Stimulated activated CD8-positive, alpha-beta memory T cell treated with anti-CD3 and anti-CD28 coated beads, Interleukin-7, amount 100 ng/mL, for 4 hours (primary cell): ENCODE data around the gene VPS13D.

Experiments
- DNase-seq, 2 donors: peaks; one replicate each; pipeline ENCODE4 v3.0.0-alpha.2; 2020; ENCODE audit warnings: low read depth in 2 of 2

VPS13D gene

DNA sequence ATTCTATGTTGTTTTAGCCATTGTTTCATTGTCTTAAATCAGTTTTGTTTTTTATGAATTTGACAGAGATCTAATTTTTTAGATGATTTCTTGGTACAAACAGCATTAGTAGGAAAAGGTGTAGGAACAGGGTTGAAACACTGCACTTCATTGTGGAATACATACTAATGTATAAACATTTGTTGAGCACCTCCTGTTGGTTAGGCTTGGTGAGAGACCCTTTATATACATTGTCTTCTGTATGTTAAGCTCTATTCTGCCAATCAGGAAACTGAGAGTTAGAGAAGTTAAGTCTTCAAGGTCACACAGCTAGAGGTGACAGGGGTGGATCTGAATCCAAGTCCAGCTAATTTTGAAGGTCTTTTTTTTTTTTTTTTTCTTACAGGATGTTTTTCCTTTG, 192.7 kb downstream of the VPS13D start:
- no peak for DNase-seq

DNA sequence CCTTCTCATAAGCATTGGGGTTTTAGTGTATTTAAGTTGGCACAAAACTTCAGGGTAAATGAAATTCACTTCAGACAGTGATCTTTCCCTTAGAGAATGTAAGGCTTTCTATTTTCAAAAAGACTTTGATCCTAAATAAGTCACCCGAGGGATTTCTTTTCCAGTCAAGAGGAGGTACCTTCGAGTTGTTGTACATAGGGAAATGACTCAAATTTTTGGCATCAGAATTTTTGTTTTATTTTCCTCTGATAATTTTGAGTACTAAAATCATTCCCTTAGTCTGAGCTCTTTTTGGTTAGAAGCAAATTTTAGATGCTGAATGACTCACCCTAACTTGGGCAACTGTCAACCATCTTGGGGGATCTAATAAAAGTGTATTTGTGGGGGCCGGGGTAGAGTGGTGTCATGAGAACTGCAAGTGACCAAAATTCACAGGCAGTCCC, 194.3 kb downstream of the VPS13D start:
- no peak for DNase-seq

DNA sequence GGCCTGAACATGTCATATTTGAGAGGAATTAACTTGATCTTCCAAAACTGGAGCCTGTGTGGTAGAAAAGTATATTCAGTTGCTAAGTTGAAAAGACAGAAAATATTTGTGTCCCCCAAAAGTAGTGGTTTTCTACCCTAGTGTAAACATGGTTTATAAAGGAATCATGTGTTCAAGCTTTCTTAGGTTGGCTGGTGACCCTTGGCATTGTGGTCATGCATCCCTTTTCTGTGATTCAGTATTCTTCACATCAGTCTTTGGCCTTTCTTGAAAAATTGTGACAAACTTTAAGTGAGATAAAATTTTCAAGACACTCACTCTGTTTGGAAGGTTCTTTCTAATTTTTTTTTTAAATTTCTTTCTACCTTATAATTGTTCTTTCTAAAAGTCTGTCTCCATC, 195.0 kb downstream of the VPS13D start:
- DNase-seq, result no peak

DNA sequence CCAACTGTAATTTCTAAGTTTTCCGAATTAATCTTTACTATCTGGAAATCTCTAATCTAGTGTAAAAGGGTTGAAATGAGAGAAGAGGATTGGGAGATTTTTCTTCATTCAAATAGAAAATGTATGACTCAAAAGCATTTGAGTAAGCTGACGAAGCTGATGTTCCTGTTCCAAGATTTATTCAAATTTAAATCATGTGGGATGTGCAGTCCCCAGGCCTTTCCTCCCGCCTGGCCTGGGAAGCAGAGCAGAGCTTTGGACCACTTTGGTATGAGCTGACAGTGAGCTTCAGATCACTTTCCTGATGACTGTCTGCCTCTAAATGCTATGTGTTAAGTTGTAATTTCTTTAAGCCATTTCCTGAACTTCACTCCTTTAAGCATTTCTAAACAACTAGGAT, 196.2 kb downstream of the VPS13D start:
- no peak for DNase-seq

DNA sequence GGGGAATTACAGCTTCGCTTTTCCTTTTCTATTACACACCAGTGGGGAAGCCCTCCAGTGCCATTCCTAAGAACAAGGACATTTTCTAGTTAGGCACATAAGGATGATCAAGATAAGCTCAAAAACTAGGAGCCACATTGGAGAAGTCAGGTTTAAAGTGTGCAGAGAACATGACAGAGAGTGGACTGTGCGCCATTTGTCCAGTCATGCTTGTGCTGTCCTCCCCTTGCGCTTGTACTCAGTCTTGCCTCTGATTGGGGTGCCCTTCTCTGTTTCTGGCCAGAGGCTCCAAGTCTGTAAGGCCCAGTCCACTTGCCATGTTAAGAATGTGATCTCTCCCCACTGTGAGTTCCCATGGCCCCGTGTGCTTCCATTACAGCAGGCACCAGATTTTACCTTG, 198.5 kb downstream of the VPS13D start:
- DNase-seq, result no peak

DNA sequence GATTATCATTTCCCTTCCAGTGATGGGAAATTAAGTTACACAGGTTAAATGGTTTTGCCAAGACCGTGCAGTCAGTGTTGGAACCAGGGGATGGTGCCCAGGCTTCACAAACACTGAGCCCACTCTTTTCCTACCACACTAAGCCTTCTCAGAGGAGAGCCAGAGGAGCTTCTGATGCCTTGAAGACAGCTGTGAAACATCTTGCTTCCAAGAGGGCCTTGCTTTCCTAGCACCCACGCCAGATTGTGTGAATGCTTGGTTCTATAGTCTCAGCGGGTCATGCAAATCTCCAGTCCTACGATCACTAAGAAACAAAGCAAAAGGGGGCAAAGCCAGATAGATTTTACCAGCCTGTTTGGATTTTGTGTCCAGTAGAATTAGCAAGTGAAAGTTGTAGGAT, 200.7 kb downstream of the VPS13D start:
- no peak for DNase-seq

DNA sequence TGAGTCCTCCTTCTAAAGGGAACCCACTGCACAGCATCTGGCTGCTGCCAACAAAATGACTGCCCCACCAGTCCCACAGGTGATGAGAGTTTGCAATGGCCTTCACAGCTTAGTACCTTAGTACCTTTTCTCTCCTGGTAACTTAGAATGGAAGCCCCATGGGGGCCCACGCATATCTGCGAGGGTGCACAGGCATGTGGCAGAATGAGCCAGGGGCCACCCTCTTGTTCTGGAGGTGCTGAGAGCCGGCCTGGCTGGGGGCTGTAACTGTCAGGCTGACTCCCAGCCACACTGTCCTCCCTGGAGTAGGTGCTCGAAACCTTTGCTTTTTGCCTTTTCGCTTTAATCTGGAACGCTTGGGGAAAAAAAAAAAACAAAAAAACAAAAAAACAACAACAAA, 203.1 kb downstream of the VPS13D start:
- no peak for DNase-seq

DNA sequence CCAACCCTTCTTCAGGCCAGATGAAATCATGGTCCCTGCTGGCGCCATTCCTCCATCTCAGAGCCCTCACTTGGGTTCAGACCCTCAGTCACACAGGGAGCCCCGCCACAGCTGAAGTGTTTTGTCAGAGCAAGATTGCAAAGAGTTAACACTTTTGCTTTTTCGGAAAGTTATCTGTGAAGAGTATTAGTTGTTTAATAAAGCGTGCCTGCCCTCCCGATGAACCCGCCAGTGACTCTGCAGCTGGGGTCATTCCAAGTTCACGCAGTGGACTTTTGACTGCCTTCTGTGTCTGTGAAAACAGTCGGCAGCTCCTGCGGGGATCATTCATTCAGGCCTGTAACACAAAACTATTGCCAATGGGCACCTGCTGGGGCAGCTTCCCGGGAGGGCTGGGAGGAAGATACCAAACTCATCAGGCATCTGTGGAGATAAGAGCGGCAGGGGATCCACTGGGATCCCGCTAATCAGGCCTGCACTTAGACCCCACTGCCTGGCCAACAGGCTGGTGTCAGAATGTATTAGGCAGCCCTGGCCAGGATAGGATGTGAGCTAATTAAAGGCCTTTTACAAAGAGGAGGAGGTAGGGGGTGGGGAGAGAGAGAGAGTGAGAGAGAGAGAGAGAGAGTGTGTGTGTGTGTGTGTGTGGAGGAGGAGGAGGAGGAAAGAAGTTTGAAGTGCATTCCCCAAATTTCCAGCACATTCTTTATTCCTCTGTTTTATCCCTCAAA, 203.7 kb downstream of the VPS13D start:
- DNase-seq, result no peak

DNA sequence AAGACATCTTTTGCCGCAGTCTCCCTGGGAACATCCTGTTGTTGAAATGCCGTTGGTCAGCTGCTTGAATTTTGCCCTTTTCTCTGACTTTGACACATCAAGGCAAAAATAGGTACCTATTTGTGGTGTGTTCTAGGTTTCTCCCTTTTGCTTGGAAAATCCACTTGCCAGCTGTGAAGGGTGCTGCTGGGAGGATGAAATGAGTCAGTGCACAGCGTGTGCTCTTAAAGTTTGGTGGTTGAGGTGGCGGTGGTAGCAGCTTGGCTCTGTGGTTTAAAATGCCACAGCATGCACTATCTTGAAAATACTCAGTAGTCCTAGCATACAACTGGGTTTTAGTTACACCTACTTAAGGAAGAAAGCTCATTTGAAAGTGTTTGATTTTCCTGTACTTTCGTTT, 204.3 kb downstream of the VPS13D start:
- peak; percentile 64 to 65 for DNase-seq

DNA sequence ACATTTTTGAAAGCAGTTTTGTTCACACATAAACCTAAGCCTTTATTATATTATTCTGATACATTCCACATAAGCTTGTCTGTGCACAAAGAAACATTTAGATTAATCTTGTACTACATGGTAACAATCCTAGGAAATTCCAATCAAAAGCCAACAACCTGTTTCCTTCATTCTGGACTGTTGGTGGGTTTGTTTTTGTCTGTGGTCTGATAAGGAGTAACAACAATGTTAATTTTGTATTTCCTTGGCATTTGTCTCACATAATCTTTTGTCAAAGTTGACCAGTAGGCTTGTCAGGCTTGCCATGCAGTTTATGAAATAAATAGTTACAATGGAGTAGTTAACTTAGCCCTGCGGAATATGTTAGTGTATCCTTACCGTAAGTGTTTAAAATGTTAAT, 204.9 kb downstream of the VPS13D start:
- DNase-seq, result no peak

DNA sequence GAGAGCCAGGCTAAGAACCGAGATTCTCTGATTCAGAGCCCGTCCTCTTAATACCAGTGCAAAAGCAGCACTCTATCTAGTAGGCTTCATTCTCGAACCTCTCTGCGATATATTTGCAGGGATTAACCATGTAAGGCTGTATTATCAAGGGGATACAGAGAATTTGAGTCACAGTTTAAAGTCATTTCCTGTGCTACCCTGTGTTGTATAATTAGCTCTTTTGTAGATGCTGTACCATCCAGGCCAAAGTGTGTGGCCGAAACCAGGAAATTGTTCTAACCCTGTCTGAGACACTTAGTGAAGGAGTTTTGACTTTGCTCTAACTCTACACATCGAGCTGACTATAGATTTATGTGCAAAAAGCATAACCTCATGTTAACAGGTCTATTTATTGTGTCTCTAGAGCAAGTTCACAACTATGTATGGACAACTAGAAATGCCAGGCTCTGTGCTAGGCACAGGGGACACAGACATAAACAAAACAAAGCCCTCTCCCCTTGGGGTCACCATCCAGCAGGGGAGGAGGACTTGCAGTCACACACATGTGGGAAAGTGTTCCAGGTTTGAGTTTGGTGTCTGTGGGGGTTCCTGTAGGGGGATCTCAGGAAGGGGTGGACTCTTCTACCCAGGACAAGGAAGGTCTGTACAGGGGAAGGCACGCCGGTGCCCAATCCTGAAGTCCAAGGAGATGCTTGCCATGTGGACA, 206.0 kb downstream of the VPS13D start:
- peak; percentile 35 to 42 for DNase-seq

DNA sequence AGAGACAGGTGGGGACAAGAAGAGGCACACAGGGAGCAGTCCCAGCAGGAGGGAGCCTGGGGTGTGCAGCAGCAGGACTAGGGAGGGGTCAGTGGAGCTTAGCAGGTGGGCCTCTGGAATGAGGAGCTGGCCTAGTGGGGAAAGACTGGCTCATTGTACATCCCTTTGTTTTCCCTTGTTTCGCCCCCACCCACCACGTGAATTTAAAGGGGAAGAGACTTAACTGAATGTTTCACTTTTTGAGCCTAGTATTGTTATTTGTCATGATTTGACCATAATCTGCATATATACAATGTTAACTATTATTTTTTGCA, 206.5 kb downstream of the VPS13D start:
- no peak for DNase-seq

DNA sequence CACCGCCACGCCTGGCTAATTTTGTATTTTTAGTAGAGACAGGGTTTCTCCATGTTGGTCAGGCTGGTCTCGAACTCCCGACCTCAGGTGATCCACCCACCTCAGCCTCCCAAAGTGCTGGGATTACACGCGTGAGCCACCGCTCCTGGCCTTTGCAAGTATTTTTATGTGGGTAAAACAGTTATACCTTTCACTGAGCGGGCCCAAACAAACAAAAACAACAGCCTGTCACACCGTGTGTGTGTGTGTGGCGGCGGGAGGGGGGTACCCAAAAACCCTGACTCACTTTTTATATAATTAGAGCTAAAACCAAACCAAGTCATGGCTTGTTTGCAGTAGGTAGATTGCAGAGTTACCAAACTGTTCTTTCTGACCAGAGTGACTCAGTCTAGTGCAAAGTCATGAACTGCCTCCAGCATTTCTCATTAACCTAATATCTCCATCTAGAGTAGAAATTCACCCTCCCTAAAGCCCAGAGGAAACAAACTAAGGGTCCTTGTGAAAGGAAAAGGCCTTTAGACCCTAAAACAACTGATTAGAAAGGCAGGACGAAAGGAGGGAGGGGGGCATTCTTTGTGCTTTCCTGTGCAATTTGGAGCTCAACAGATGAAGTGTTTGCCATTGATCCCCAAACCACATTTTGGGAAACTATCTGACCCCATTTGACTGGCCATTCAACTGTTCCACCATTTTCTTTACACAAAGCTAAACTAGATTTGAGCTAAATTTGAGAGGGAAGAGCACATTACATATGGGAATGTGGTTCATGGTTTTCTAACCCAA, 207.2 kb downstream of the VPS13D start:
- DNase-seq, result peak in 1 of 2 donors; percentile 18

DNA sequence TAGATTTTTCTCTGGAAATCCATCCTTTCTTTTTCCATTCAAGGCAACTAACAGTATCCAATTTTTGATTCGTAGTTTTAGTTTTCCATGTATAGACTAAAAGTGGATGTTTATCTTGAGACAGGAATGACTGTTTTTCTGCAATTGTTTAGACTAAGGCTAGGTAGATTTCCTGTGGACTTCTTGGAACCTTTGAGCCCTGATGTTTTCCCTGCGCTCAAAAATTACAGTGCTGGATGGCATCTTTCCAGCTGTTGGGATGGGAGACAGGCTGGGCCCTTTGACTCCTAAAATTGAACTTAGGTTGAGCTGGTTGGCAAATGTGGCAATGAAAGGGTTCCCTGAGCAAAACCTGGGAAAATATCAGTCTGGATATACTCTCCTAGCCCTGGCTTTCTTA, 207.8 kb downstream of the VPS13D start:
- DNase-seq, result no peak

DNA sequence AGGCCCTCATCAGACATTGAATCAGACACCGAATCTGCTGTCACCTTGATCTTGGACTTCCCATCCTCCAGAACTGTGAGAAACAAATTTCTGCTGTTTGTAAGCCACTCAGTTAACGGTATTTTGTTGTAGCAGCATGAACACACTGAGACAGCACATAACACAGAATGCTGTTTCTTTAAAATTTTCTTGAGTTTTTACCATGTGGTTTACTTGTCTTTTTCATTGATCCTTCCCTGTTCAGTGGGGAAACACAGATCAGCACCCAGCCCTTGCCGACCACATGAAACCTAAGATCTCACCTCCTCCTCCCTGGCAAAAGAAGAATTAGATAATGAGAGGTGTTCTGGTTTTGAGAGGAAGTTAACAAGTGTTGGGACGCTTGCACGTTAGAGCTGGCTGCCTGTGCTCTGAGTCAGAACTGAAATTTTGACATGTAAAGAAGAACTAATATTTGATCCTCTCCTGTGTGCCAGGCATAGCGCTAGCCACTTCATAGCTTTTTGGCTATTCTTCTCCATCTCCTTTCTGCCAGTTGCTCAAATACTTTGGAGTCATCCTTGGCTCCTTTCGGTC, 208.6 kb downstream of the VPS13D start:
- DNase-seq, result peak; percentile 32 to 39

DNA sequence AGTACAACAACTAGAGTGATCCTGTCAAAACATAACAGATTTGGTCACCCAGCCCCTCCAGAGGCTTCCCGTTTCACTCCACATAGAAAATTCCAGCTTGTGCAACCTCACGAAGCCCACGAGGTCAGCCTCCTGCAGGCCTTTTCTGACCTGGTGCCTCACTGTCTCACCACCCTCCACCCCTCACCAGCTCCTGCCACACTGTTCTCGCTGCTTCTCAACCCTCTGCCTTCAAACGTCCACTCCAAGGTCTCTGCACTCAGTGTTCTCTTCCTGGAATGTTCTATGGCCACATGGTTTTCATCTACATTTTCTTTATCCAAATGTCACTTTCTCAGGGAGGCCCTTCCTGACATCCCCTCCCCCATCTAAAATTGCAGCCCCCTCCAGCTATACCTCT, 209.2 kb downstream of the VPS13D start:
- no peak for DNase-seq

DNA sequence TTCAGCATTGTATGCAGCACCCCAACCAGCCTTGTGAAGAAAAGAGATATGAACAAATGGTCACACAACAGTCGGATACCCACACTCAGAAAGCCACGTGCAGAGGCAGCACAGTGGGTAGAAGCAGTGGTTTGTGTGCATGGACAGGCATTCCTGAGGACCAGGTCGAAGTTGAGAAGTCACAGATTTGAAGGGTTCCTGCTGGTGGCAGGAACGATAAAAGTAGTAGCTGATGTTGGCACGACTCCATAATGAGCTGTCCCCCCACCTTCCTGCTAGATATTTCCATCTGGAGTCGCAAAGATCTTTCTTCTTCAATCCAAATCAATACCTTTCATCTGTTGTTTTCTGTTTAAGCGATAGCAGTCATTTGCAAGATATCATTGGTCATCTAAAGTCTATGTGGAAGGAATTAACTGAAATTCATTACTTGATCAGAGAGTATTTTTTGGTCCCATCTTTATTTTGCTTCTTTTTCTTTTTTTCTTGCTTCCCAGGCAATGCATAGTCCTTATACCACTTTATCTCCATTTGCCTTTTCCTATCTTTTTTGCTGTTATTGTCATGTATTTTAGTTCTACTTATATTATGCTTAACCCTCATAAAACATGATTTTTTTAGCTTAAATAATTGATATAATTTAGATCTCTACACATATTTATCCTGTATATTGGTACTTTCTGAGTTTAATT, 211.7 kb downstream of the VPS13D start:
- no peak for DNase-seq

DNA sequence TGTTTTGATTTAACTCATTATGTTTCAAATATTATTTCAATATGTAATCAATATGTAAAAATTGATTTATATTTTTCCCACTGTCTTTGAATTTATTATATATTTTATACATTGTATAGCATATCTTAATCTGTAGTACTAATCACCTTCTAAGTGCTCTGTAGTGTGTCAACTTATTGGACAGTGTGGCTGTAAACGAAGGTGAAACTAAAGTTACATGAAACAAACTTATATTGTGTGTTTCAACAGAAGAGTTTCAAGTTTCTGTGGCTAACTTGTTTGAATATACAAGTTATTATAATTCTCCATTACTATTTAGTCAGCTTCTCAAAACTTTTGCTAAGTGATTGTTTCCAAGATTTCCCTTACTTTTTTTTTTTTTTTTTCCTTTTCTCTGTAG, 212.4 kb downstream of the VPS13D start:
- no peak for DNase-seq

DNA sequence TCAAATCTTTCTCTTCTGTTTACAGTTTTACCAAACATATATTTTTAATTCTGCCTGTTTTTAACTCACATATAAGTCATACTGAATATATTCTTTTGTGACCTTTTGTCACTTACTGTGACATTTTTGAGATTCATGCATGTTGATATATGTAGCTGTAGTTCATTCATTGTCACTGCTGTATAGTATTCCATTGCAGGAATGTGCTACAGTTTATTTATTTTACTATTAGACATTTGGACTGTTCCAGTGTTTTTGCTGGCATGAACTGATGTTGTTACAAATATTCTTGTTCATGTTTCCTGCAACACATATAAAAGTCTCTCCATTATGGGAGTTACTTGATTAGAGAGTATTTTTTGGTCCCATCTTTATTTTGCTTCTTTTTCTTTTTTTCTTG, 213.3 kb downstream of the VPS13D start:
- no peak for DNase-seq

DNA sequence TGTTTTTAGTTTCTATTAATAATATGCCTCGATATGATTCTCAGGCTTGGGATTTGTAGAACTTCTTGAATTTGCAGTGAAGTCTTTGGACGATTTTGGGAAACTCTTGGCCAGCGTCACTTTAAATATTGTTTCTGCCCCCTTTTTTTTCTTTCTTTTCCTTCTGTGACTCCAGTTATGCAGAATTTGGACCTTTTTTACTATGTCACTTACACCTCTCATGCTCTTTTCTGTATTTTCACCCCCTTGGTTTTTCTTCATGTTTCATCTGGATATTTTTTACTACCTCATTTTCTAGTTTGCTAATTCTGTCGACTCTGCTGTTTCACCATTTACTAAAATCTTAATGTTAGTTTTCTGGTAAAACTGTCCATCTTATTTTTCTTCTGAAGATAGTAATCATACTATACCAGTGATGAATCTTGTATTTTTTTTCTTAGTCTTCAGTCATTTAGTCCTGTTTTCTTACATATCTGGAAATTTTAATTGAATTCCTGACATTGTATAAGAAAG, 214.6 kb downstream of the VPS13D start:
- no peak for DNase-seq

DNA sequence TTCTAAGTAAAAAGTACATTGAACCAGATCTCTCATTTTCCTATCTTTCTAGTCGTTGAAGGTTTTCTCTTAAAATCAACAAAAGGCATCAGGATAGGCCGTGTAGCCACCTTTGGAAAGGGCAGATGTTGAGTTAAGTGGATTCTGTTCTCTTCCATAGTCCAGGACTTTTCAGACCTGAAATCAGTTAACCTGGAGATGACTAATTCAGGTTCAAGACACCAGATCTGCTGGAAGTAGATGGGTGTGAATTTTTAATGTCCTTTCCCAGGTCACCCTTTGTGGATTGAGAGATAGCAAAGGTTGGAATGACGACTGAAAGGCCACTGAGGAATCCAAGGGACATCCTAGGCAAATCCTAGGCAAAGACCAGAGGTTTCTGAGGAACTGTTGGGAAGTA, 215.4 kb downstream of the VPS13D start:
- DNase-seq, result no peak

DNA sequence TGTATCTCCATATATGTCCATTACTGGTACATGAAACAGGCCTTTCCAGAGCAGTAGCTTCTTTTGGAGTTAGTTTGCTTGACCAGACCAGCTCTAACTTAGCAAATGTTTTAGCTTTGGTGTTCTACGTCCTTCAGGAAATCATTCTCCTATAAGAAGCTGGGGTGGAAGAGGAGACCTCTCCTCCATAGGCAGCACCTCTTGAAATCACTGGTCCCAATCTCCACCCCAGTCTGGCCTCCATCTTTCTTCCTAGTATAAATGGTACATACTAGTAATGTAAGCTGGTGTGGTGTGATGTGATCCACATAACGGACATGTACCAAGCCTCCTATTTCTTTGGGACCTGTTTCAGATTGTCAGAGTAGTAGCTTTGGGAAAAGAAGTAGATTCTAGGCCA, 216.8 kb downstream of the VPS13D start:
- DNase-seq, result no peak
